ENCODE data around the gene PDE4C. TPM values are rescaled to one million over a fixed set of nuclear protein-coding genes. Genes with fewer than 3 reads are reported as not detected.

The PDE4C gene
- total RNA-seq, 1 donor from 2014 or later, result 2.9 TPM

DNA sequence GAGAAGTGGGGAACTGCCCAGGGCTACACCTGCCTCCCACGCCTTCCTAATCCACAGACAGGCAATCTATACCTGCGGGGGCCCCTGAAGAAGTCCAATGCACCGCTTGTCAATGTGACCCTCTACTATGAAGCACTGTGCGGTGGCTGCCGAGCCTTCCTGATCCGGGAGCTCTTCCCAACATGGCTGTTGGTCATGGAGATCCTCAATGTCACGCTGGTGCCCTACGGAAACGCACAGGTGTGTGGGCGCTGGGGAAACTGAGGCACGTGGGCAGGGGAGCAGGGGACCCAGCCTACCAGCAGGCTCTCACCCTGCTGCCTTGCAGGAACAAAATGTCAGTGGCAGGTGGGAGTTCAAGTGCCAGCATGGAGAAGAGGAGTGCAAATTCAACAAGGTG, 51.3 kb downstream of the PDE4C start:
- Mint-ChIP-seq H3K27me3 (ENCODE audit: low read depth) (peaks cover 7% of the 10 kb centered on the region), H3K9me3 (ENCODE audit: low read depth) (no peaks in the 10 kb centered on the region), H3K4me1 (ENCODE audit: low read depth) (peaks cover 8% of the 10 kb centered on the region), H3K4me3 (ENCODE audit: unreplicated experiment) (no peak overlapping the region), H3K27ac (ENCODE audit: unreplicated experiment) (no peak overlapping the region), H3K36me3 (ENCODE audit: low read depth) (peaks cover 6% of the 10 kb centered on the region)
- no peak for TF ChIP-seq CTCF (IDR thresholded peaks at IDR 0.05)
- DNase-seq (ENCODE audit: low spot score), result no peak

Other genes with a start within 250 kb of the PDE4C start
- 12.2 to 19.8 TPM (median 17.8 TPM) in 3 replicates for gene ARRDC2, start 218.3 kb downstream of the PDE4C start, total RNA-seq
- not detected in 3 replicates for gene IL12RB1, start 139.5 kb downstream of the PDE4C start, total RNA-seq
- gene MAST3, start 128.7 kb downstream of the PDE4C start, total RNA-seq, result 9.7 to 10.1 TPM (median 10.0 TPM) in 3 replicates
- gene PIK3R2, start 73.3 kb downstream of the PDE4C start, total RNA-seq, result 67.6 to 96.3 TPM (median 73.1 TPM) in 3 replicates
- 0.33 to 2.1 TPM (median 1.7 TPM) in 3 replicates for gene IFI30, start 52.6 kb downstream of the PDE4C start, total RNA-seq
- gene MPV17L2, start 33.2 kb downstream of the PDE4C start, total RNA-seq, result 10.9 to 14.2 TPM (median 12.8 TPM) in 3 replicates
- gene RAB3A, start 22.4 kb downstream of the PDE4C start, total RNA-seq, result 3.4 to 6.1 TPM (median 3.8 TPM) in 3 replicates
- 1.6 to 4.0 TPM (median 2.4 TPM) in 3 replicates for gene IQCN, start 48.0 kb upstream of the PDE4C start, total RNA-seq
- 129 to 181 TPM (median 176 TPM) in 3 replicates for gene JUND, start 55.2 kb upstream of the PDE4C start, total RNA-seq
- 68.1 to 84.8 TPM (median 73.0 TPM) in 3 replicates for gene LSM4, start 96.6 kb upstream of the PDE4C start, total RNA-seq
- 18.6 to 21.5 TPM (median 21.1 TPM) in 3 replicates for gene PGPEP1, start 114.2 kb upstream of the PDE4C start, total RNA-seq
- gene GDF15, start 159.7 kb upstream of the PDE4C start, total RNA-seq, result 6.2 to 149 TPM (median 149 TPM) in 3 replicates
- not detected in 3 replicates for gene LRRC25, start 171.2 kb upstream of the PDE4C start, total RNA-seq
- 54.8 to 72.3 TPM (median 56.3 TPM) in 3 replicates for gene SSBP4, start 193.0 kb upstream of the PDE4C start, total RNA-seq
- gene ISYNA1, start 211.7 kb upstream of the PDE4C start, total RNA-seq, result 56.5 to 213 TPM (median 208 TPM) in 3 replicates

All from chondrocyte (in vitro differentiated cells).